ENCODE data around the gene ZC3H8.

- TF ChIP-seq MYC (IDR thresholded peaks at IDR 0.05; ENCODE audit: low read depth, low read length), result no peak
- TF ChIP-seq CTCF (IDR thresholded peaks at IDR 0.05; ENCODE audit: extremely low read depth in 1 of 2, insufficient read depth in 1 of 2, low read depth in 1 of 2, low read length in 2 of 2), result no peak
- TF ChIP-seq EZH2 (IDR thresholded peaks at IDR 0.05; ENCODE audit: borderline replicate concordance, low read depth, low read length, severe bottlenecking), result no peak
- TF ChIP-seq POLR2A (IDR thresholded peaks at IDR 0.05; ENCODE audit: low read depth, low read length), result peak; percentile 90
- no peak for TF ChIP-seq MAX (IDR thresholded peaks at IDR 0.05; ENCODE audit: insufficient read depth, insufficient read length)
- peak; percentile 84 for TF ChIP-seq POLR2AphosphoS5 (IDR thresholded peaks at IDR 0.05; ENCODE audit: insufficient read depth, low read depth, low read length)
- TF ChIP-seq FOS (IDR thresholded peaks at IDR 0.05; ENCODE audit: borderline replicate concordance, insufficient read depth, low read length), result no peak
- TF ChIP-seq JUN (IDR thresholded peaks at IDR 0.05; ENCODE audit: borderline replicate concordance, insufficient read depth, insufficient read length, low read depth), result no peak
Measured at GRCh38 chr2:112254466-112255240, at the start of gene ZC3H8.
